Spleen (tissue), 11 donors: ENCODE results near the gene CDK11B. TPM values are rescaled to one million over a fixed set of nuclear protein-coding genes. Genes with fewer than 3 reads are reported as not detected.

Experiments
- DNase-seq: peaks from one replicate; pipeline ENCODE4 v3.0.0-alpha.2; 2020
- H3K27ac ChIP-seq, 8 donors: fragments of 200-600 bp; sonication (generic) in 7 of 8; 1 replicate in 4 of 8; 2 replicates in 4 of 8; pipeline versions ENCODE4 v1.5.0 to v1.8.0; 2016 to 2021; ENCODE audit warnings: inconsistent platforms in 4 of 8, mild to moderate bottlenecking in 4 of 8, moderate library complexity in 1 of 8
- H3K27me3 ChIP-seq, 7 donors: fragments of 200-600 bp; sonication (generic) in 6 of 7; replicated peaks in 1 of 7; 1 replicate in 4 of 7; 2 replicates in 3 of 7; pipeline versions ENCODE4 v1.5.0 to v1.8.0; 2016 to 2021; ENCODE audit warnings: inconsistent platforms in 3 of 7, mild to moderate bottlenecking in 1 of 7
- H3K36me3 ChIP-seq, 6 donors: fragments of 200-600 bp; sonication (generic) in 5 of 6; 1 replicate in 4 of 6; 2 replicates in 2 of 6; pipeline versions ENCODE4 v1.5.0 to v1.8.0; 2016 to 2021; ENCODE audit warnings: inconsistent platforms in 2 of 6
- H3K4me1 ChIP-seq, 6 donors: fragments of 200-600 bp; sonication (generic) in 5 of 6; 1 replicate in 3 of 6; 2 replicates in 3 of 6; pipeline versions ENCODE4 v1.5.0 to v1.8.0; 2016 to 2021; ENCODE audit warnings: inconsistent platforms in 3 of 6
- H3K4me3 ChIP-seq, 8 donors: fragments of 200-600 bp; sonication (generic) in 7 of 8; 1 replicate in 4 of 8; 2 replicates in 4 of 8; pipeline versions ENCODE4 v1.5.0 to v1.8.0; 2016 to 2021; ENCODE audit warnings: inconsistent platforms in 4 of 8, mild to moderate bottlenecking in 4 of 8, moderate library complexity in 2 of 8
- H3K9me3 ChIP-seq, 8 donors: fragments of 200-600 bp; sonication (generic) in 7 of 8; 1 replicate in 4 of 8; 2 replicates in 4 of 8; pipeline versions ENCODE4 v1.5.0 to v1.8.0; 2016 to 2021; ENCODE audit warnings: inconsistent platforms in 4 of 8
- POLR2A ChIP-seq, 3 donors: fragments of 450-650 bp; IDR thresholded peaks; one replicate each; pipeline ENCODE4 v1.5.1; 2017; ENCODE audit warnings: antibody characterized with exemption in 3 of 3, mild to moderate bottlenecking in 1 of 3
- POLR2AphosphoS5 ChIP-seq, 3 donors: sonication (generic); formaldehyde crosslinking; IDR thresholded peaks; one replicate each; pipeline ENCODE4 v1.5.1; 2017; ENCODE audit warnings: antibody characterized with exemption in 3 of 3
- WGBS, 5 donors: extraction: QIAGEN DNeasy Blood & Tissue Kit in 3 of 5; methylation state at CpG; one replicate each; pipeline versions ENCODE4 v1.1.5 to v1.1.7; 2013 to 2018; 5-methylcytosine and 5-hydroxymethylcytosine counted together
- intact Hi-C: fragments of 100-400 bp; cut with DNase I; formaldehyde crosslinking; loops from one replicate; pipeline ENCODE4 v1.15.0; 2023; ENCODE audit warnings: low total_unique reads
- polyA plus RNA-seq, 3 donors: library from polyadenylated mRNA; stranded (reverse); fragments of 200-250 nt; gene quantifications; one replicate each; pipeline ENCODE4 v1.2.1, GENCODE V29; 2013
- total RNA-seq, 7 donors: library from RNA; depleted of rRNA in 3 of 7; stranded (reverse); fragments of >200 nt in 3 of 7; fragmentation: NEBNext Ultra II Directional in 4 of 7; extraction: Animal tissue kit (Norgen Biotek cat#: 25700) in 4 of 7; gene quantifications; one replicate each; pipeline versions ENCODE4 v1.1.0 to v1.2.1, GENCODE V29; 2016 to 2021
- TF ChIP-seq, protein P1 (sequence below), 11 experiments: fragments of 200-600 bp in 7 of 11; fragments of 450-650 bp in 4 of 11; sonication (generic) in 4 of 11; IDR thresholded peaks in 8 of 11; conservative IDR thresholded peaks in 3 of 11; 1 replicate in 7 of 11; 2 replicates in 4 of 11; pipeline versions ENCODE4 v1.4.0 to v1.8.0; 2016 to 2021; ENCODE audit warnings: antibody characterized with exemption in 11 of 11, inconsistent platforms in 4 of 11, mild to moderate bottlenecking in 1 of 11
- donor health status: healthy with polysubstance abuse.
- donor health status: DM: no; HTN: no; CAD: no; lungs with moderate emphysema.
- donor health status: DM: no; HTN: no; CAD: no.
- donor health status: Bipolar disorder and iron deficiency.
- donor health status: healthy.
- donor health status: DM: no; HTN: no; CAD: no.
- donor health status: DM: yes; HTN: yes; CAD: no.

Gene CDK11B
- total and polyA plus RNA-seq, 10 donors, result 19.4 to 38.2 (median 29.2) TPM

DNA sequence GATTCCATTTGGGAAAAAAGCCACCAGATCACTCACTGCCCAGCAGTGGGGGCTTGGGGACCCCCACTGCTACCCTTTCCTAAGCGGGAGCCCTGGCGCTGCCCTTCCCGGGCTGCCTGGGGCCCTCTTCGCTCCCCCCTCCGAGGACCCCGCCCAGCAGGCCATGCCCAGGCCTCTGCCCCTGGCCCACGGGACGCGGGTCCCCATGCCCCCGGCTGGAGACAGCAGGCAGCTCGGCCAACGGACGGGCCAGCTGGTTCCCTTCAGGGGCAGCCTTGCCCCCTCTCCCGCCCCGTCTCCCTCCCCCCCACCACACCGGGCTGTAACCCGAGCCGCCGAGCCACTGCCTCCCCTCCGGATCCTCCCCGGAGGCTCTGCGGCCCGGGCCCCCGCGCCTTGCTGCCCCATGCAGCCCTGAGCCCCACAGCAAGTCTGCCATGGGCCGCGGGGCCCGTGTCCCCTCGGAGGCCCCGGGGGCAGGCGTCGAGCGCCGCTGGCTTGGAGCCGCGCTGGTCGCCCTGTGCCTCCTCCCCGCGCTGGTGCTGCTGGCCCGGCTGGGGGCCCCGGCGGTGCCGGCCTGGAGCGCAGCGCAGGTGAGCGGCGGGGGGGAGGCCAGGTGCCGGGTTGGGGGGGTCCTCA lies 26.9 kb downstream of the CDK11B start, which contains the start of gene MMP23B:
MMP23B (plus strand) TSS at position 392 of the 639 bp plus-strand sequence; CDS start at position 438, 46 bp downstream.
- WGBS, 5 donors, result 3 to 7% (median 4%) methylated on average over 10 to 48 of the region's 48 CpGs
- Histone ChIP-seq H3K27ac (peak within 1 kb of the TSS; percentile 57 to 91 (median 84)), H3K36me3 (peaks cover 0 to 36% (median 14%) of the 10 kb centered on the region in 6 donors), H3K4me3 (peak within 1 kb of the TSS in 6 of 8 donors; percentile 28 to 71 (median 46)), H3K27me3 (peaks cover 3 to 45% (median 22%) of the 10 kb centered on the region in 7 donors), H3K9me3 (no peaks in the 10 kb centered on the region), H3K4me1 (peaks cover 0 to 46% (median 28%) of the 10 kb centered on the region in 6 donors)
- TF ChIP-seq, protein P1, sequence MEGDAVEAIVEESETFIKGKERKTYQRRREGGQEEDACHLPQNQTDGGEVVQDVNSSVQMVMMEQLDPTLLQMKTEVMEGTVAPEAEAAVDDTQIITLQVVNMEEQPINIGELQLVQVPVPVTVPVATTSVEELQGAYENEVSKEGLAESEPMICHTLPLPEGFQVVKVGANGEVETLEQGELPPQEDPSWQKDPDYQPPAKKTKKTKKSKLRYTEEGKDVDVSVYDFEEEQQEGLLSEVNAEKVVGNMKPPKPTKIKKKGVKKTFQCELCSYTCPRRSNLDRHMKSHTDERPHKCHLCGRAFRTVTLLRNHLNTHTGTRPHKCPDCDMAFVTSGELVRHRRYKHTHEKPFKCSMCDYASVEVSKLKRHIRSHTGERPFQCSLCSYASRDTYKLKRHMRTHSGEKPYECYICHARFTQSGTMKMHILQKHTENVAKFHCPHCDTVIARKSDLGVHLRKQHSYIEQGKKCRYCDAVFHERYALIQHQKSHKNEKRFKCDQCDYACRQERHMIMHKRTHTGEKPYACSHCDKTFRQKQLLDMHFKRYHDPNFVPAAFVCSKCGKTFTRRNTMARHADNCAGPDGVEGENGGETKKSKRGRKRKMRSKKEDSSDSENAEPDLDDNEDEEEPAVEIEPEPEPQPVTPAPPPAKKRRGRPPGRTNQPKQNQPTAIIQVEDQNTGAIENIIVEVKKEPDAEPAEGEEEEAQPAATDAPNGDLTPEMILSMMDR (IDR thresholded peaks at IDR 0.05 in 8 of 11, conservative IDR thresholded peaks at IDR 0.05 in 3 of 11), result no peak
- intact Hi-C loops, result no loop called here
- DNase-seq, result peak; percentile 82

- Histone ChIP-seq H3K27ac (peak overlapping the region; percentile 57 to 91 (median 84)), H3K4me3 (peak overlapping the region in 6 of 8 donors; percentile 19 to 71 (median 46)), H3K4me1 (peaks cover 0 to 46% (median 28%) of the 10 kb centered on the region in 6 donors), H3K9me3 (no peaks in the 10 kb centered on the region), H3K36me3 (peaks cover 0 to 36% (median 7%) of the 10 kb centered on the region in 6 donors), H3K27me3 (peaks cover 3 to 45% (median 22%) of the 10 kb centered on the region in 7 donors)
- 7 to 16% (median 10%) methylated on average over 20 to 79 of the region's 79 CpGs for WGBS, 5 donors
- intact Hi-C loops, result no loop called here
- peak in 1 of 3 donors; percentile 30 for TF ChIP-seq POLR2AphosphoS5 (IDR thresholded peaks at IDR 0.05)
- TF ChIP-seq, protein P1 (IDR thresholded peaks at IDR 0.05 in 8 of 11, conservative IDR thresholded peaks at IDR 0.05 in 3 of 11), result no peak
- no peak for TF ChIP-seq POLR2A (IDR thresholded peaks at IDR 0.05)
- peak; percentile 86 for DNase-seq
These were observed 27.6 kb downstream of the CDK11B start for GRCh38 chr1:1630965-1631781.

DNA sequence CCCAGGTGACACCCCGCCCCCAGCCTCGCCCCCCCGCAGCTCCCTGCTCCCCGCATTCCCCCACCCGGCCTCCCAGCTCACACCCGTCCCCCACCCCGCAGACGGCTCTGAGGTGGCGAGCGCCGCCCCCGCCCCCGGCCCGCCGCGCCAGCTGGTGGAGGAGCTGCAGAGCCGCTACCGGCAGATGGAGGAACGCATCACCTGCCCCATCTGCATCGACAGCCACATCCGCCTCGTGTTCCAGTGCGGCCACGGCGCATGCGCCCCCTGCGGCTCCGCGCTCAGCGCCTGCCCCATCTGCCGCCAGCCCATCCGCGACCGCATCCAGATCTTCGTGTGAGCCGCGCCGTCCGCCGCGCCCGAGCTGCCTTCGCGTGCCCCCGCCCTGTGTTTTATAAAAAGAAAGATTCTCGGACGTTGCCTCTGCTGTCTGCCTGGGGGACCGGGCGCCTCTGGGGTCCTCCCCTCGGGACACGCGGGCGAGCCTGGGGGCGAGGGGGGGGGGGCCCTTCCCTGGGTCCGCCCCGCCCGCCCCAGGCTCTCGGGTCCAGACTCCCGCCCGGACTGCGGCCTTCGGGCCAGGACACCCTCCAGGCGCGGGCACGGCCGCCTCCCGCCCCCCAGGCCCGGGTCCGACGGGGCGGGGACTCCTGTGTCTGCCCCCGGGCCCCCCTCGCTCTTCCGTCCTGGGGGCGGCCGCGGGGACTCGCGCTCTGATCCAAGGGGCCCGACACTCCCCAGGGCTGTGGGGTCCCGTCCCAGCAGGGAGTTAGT lies 28.4 kb downstream of the CDK11B start:
- WGBS, 5 donors, result 1 to 9% (median 6%) methylated on average over 22 to 81 of the region's 81 CpGs
- Histone ChIP-seq H3K36me3 (peaks cover 0 to 38% (median 7%) of the 10 kb centered on the region in 6 donors), H3K27ac (peak overlapping the region; percentile 57 to 91 (median 84)), H3K4me3 (peak overlapping the region in 7 of 8 donors; percentile 10 to 71 (median 44)), H3K4me1 (peaks cover 0 to 46% (median 28%) of the 10 kb centered on the region in 6 donors), H3K27me3 (peaks cover 3 to 45% (median 22%) of the 10 kb centered on the region in 7 donors), H3K9me3 (no peaks in the 10 kb centered on the region)
- TF ChIP-seq, protein P1 (IDR thresholded peaks at IDR 0.05 in 8 of 11, conservative IDR thresholded peaks at IDR 0.05 in 3 of 11), result peak in 1 of 11 experiments; percentile 9
- TF ChIP-seq POLR2A (IDR thresholded peaks at IDR 0.05), result no peak
- TF ChIP-seq POLR2AphosphoS5 (IDR thresholded peaks at IDR 0.05), result peak; percentile 87 to 92 (median 88)
- intact Hi-C loops, result no loop called here
- DNase-seq, result peak; percentile 97
